ENCODE measurements around the gene EFEMP2. TPM values are rescaled to one million over a fixed set of nuclear protein-coding genes. Genes with fewer than 3 reads are reported as not detected.
A peak's percentile ranks its signal among the peaks of the same experiment; 100 is the strongest.

The EFEMP2 gene
- total and polyA plus RNA-seq, 2 donors (not counting 1 experiment from before 2014, with no cell fraction given): 9.5 to 14.7 TPM

GRCh38 chr11:65891219-65892136, 18.9 kb upstream of the EFEMP2 start:
- Histone ChIP-seq H3K9ac (ENCODE audit: low read length) (peak overlapping the region; percentile 96), H3K79me2 (ENCODE audit: control insufficient read depth, insufficient read depth, low read length) (peaks cover 24% of the 10 kb centered on the region), H3K4me1 (ENCODE audit: control insufficient read depth in 2 of 2, insufficient read depth in 2 of 2, low read length in 2 of 2) (peaks cover 52 to 62% of the 10 kb centered on the region in 2 donors), H3K27me3 (replicated peaks in 1 of 4; ENCODE audit: control extremely low read depth in 1 of 4, control insufficient read depth in 3 of 4, insufficient read depth in 4 of 4, low read length in 3 of 4) (no peaks in the 10 kb centered on the region), H3K9me3 (ENCODE audit: control extremely low read depth in 1 of 3, control insufficient read depth in 2 of 3, insufficient read depth in 1 of 3, low read length in 2 of 3) (no peaks in the 10 kb centered on the region), H3K36me3 (replicated peaks in 1 of 2; ENCODE audit: control extremely low read depth in 1 of 2, control insufficient read depth in 1 of 2, extremely low read depth in 1 of 2, insufficient read depth in 2 of 2, low read length in 1 of 2) (no peaks in the 10 kb centered on the region), H3K27ac (ENCODE audit: low read length in 2 of 2) (peak overlapping the region; percentile 60 to 85), H2AFZ (ENCODE audit: insufficient read depth, low read depth, low read length, poor library complexity, severe bottlenecking) (peak overlapping the region; percentile 86), H3K4me2 (replicated peaks; ENCODE audit: low read depth, low read length, poor library complexity, severe bottlenecking) (peak overlapping the region; percentile 99), H4K20me1 (ENCODE audit: control insufficient read depth, insufficient read depth, low read length, poor library complexity, severe bottlenecking) (peaks cover 21% of the 10 kb centered on the region), H3K4me3 (ENCODE audit: control extremely low read depth in 1 of 5, extremely low read depth in 1 of 5, insufficient read depth in 1 of 5, low read depth in 2 of 5, low read length in 4 of 5) (peak overlapping the region; percentile 18 to 88 (median 63))
- H3K9me3 Mint-ChIP-seq (ENCODE audit: insufficient read depth): no peaks in the 10 kb centered on the region
- H3K27me3 Mint-ChIP-seq: no peaks in the 10 kb centered on the region
- no peak for TF ChIP-seq EZH2 (IDR thresholded peaks at IDR 0.05; ENCODE audit: borderline replicate concordance, insufficient read depth, low read depth, low read length, poor library complexity, severe bottlenecking)
- TF ChIP-seq CTCF (IDR thresholded peaks at IDR 0.05): no peak
- ATAC-seq (ENCODE audit: low read depth): no peak
- intact Hi-C loops (cut with micrococcal nuclease): loop anchor here (2.0 kb wide), 2 partner anchors 37 to 179 kb away; partner anchors contain the start of gene KAT5
- peak; percentile 42 for DNase-seq
- ChIA-PET POLR2A (interaction anchor here (0.5 to 6.2 kb wide), 14 partner anchors 9 to 433 kb away, joined by 3 to 65 read pairs (median 6); partner anchors contain the start of genes BANF1, C11orf68, CD248 and CFL1), CTCF (interaction anchor here (0.6 to 15.5 kb wide), 23 partner anchors 7 to 1558 kb away, joined by 3 to 244 read pairs (median 8); partner anchors contain the start of genes C11orf68, CFL1, FOSL1 and KAT5)
- H3K4me3 Mint-ChIP-seq: peak overlapping the region; percentile 98
- peaks cover 63% of the 10 kb centered on the region for H3K4me1 Mint-ChIP-seq
- WGBS (ENCODE audit: insufficient coverage): under 1% methylated on average over 55 of the region's 57 CpGs
- peak overlapping the region; percentile 98 for H3K27ac Mint-ChIP-seq

All from B cell (primary cell).